NCI-H2171 treated with DMSO at 0.1 percent for 48 hours (cell line): Measurements from ENCODE around the gene YTHDF1.

Experiments used
- DNase-seq: peaks from one replicate; lab custom pipeline; 2025; lab: John Stamatoyannopoulos, UW

YTHDF1 gene

GRCh38 chr20:63216041-63216848, at the start of gene YTHDF1:
Gene YTHDF1 (minus strand): TSS chr20:63216131. CDS start chr20:63215892, 239 bp downstream.
- peak; percentile 98 for DNase-seq

GRCh38 chr20:63264519-63264918, 48.6 kb upstream of the YTHDF1 start:
- no peak for DNase-seq

- no peak for DNase-seq
Observed at GRCh38 chr20:63264000-63264399, 48.1 kb upstream of the YTHDF1 start.

GRCh38 chr20:63262836-63263235, 46.9 kb upstream of the YTHDF1 start:
- no peak for DNase-seq

- no peak for DNase-seq
Observed at GRCh38 chr20:63261795-63262528, 46.0 kb upstream of the YTHDF1 start.

- DNase-seq: peak; percentile 77
Observed at GRCh38 chr20:63261060-63261794, 45.3 kb upstream of the YTHDF1 start.

GRCh38 chr20:63260521-63260920, 44.6 kb upstream of the YTHDF1 start:
- DNase-seq: no peak

- peak; percentile 11 for DNase-seq
Observed at GRCh38 chr20:63259734-63260460, 44.0 kb upstream of the YTHDF1 start.

- no peak for DNase-seq
Observed at GRCh38 chr20:63258781-63259180, 42.9 kb upstream of the YTHDF1 start.

- DNase-seq: no peak
Observed at GRCh38 chr20:63257629-63258028, 41.7 kb upstream of the YTHDF1 start.

- DNase-seq: no peak
Observed at GRCh38 chr20:63256954-63257353, 41.0 kb upstream of the YTHDF1 start.

- DNase-seq: peak; percentile 89
Observed at GRCh38 chr20:63255931-63256704, 40.2 kb upstream of the YTHDF1 start.

- DNase-seq: no peak
Observed at GRCh38 chr20:63254606-63255384, 38.9 kb upstream of the YTHDF1 start.

GRCh38 chr20:63254232-63254605, 38.3 kb upstream of the YTHDF1 start, which contains the start of gene NKAIN4:
Gene NKAIN4 (minus strand): TSS chr20:63254463. CDS start chr20:63254450, 13 bp downstream.
- no peak for DNase-seq

- no peak for DNase-seq
Observed at GRCh38 chr20:63253438-63254231, 37.7 kb upstream of the YTHDF1 start.

- no peak for DNase-seq
Observed at GRCh38 chr20:63253065-63253437, 37.1 kb upstream of the YTHDF1 start.

GRCh38 chr20:63252284-63252711, 36.4 kb upstream of the YTHDF1 start:
- no peak for DNase-seq

- DNase-seq: peak; percentile 24
Observed at GRCh38 chr20:63251350-63251749, 35.4 kb upstream of the YTHDF1 start.

- DNase-seq: no peak
Observed at GRCh38 chr20:63249891-63250290, 34.0 kb upstream of the YTHDF1 start.
